A673 (cell line): ENCODE results near the gene NFXL1.

Experiments used
- EZH2 ChIP-seq: fragments of 200-600 bp; sonication (generic); IDR thresholded peaks from 2 replicates; pipeline ENCODE4 v1.6.1; 2017; ENCODE audit warnings: borderline replicate concordance, low read depth, mild to moderate bottlenecking, mixed read lengths, antibody characterized with exemption, low read length; ENCODE audit not compliant: poor library complexity, severe bottlenecking
- TF ChIP-seq, protein P1 (sequence below): fragments of 300-800, 200-600 bp; sonication (generic); conservative IDR thresholded peaks from 2 replicates; pipeline ENCODE4 v1.5.1; 2017; ENCODE audit warnings: low read depth, mild to moderate bottlenecking, antibody characterized with exemption, low read length, moderate library complexity, mixed read lengths

DNA sequence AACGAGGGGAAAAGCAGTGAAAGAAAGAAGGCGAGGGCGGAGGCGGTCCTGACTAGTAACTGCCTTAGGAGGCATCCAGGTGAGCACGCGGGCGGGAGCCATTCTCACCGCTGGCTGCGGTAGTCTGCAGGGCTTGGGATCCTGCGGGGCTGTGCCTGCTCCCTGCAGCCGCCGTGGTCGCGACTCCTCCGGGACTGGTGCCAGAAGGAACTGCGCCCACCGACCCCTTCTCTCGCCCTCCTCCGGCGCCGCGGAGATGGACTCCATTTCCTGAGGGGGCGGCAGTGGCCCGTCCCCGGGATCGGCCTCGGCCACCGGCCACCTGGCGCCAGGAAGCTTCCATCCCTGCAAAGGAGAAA lies 543 bp downstream of the NFXL1 start:
- TF ChIP-seq, protein P1, sequence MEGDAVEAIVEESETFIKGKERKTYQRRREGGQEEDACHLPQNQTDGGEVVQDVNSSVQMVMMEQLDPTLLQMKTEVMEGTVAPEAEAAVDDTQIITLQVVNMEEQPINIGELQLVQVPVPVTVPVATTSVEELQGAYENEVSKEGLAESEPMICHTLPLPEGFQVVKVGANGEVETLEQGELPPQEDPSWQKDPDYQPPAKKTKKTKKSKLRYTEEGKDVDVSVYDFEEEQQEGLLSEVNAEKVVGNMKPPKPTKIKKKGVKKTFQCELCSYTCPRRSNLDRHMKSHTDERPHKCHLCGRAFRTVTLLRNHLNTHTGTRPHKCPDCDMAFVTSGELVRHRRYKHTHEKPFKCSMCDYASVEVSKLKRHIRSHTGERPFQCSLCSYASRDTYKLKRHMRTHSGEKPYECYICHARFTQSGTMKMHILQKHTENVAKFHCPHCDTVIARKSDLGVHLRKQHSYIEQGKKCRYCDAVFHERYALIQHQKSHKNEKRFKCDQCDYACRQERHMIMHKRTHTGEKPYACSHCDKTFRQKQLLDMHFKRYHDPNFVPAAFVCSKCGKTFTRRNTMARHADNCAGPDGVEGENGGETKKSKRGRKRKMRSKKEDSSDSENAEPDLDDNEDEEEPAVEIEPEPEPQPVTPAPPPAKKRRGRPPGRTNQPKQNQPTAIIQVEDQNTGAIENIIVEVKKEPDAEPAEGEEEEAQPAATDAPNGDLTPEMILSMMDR = no peak
- no peak for TF ChIP-seq EZH2
